Muscle of leg (tissue), 11 donors: ENCODE measurements around the gene RAD51B. TPM values are rescaled to one million over a fixed set of nuclear protein-coding genes. Genes with fewer than 3 reads are reported as not detected.

ENCODE experiments used
- DNase-seq: peaks from one replicate; pipeline ENCODE4 v3.0.0; 2013
- H3K27ac ChIP-seq: one replicate; pipeline ENCODE4 v1.5.1; 2013; ENCODE audit warnings: mild to moderate bottlenecking, low read length, control low read depth
- H3K27me3 ChIP-seq: one replicate; pipeline ENCODE4 v1.6.1; 2013; ENCODE audit warnings: low read length; ENCODE audit not compliant: control insufficient read depth, insufficient read depth
- H3K36me3 ChIP-seq: one replicate; pipeline ENCODE4 v1.6.1; 2013; ENCODE audit warnings: low read length; ENCODE audit not compliant: control insufficient read depth, insufficient read depth
- H3K4me1 ChIP-seq: one replicate; pipeline ENCODE4 v1.6.1; 2013; ENCODE audit warnings: low read length; ENCODE audit not compliant: control insufficient read depth, insufficient read depth
- H3K4me3 ChIP-seq: one replicate; pipeline ENCODE4 v1.5.1; 2013; ENCODE audit warnings: low read length, control low read depth
- H3K9me3 ChIP-seq: replicated peaks from 2 replicates; pipeline ENCODE4 v1.6.1; 2013; ENCODE audit warnings: low read depth, low read length; ENCODE audit not compliant: control insufficient read depth
- WGBS: methylation state at CpG from one replicate; pipeline ENCODE4 v1.1.5; 2013; ENCODE audit warnings: missing lambda C conversion rate; ENCODE audit not compliant: insufficient coverage; 5-methylcytosine and 5-hydroxymethylcytosine counted together
- polyA plus RNA-seq, 8 donors: library from polyadenylated mRNA; unstranded; fragments of 120-200 nt; gene quantifications; one replicate each; pipeline versions ENCODE4 v1.2.1 to v1.2.3, GENCODE V29; 2013; ENCODE audit warnings: inconsistent platforms in 1 of 8, low replicate concordance in 1 of 8; ENCODE audit not compliant: insufficient read length in 8 of 8, insufficient read depth in 1 of 8
- total RNA-seq: library from RNA; stranded (reverse); fragments of 120-200 nt; gene quantifications from one replicate; pipeline ENCODE4 v1.2.4, GENCODE V29; 2013

RAD51B gene
- total and polyA plus RNA-seq, 9 donors, result 6.0 to 16.5 (median 7.2) TPM

DNA sequence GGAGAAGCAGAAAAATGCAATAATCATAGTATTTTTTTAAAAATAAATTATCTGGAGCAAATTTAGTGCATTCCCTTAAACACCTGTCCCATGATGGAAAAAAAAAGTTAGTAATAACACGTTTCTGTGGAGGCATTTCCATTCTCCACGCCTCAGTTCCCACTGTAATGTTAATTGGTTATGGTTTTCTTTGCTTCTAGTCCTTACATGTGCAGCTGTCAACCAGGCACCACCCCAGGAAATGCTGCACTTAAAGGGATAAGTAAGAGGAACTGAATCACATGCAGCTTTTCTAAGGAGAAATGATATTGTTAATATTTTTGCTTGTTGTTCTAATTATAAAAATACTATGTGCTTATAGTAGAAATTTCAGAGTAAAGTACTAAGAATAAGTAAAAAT, 733.0 kb downstream of the RAD51B start:
- WGBS, result no CpG with 5 or more reads among the region's 2 CpGs
- no peak overlapping the region for H3K4me3 ChIP-seq
- peak overlapping the region; percentile 86 for H3K27ac ChIP-seq
- no peaks in the 10 kb centered on the region for H3K27me3 ChIP-seq
- peaks cover 3% of the 10 kb centered on the region for H3K9me3 ChIP-seq
- peaks cover 79% of the 10 kb centered on the region for H3K4me1 ChIP-seq
- DNase-seq, result peak; percentile 91
- H3K36me3 ChIP-seq, result no peaks in the 10 kb centered on the region

GRCh38 chr14:68553311-68553710, 733.7 kb downstream of the RAD51B start:
- WGBS, result 16% methylated on average over 3 of the region's 3 CpGs
- Histone ChIP-seq H3K9me3 (peaks cover 3% of the 10 kb centered on the region), H3K4me3 (no peak overlapping the region), H3K27me3 (no peaks in the 10 kb centered on the region), H3K4me1 (peaks cover 72% of the 10 kb centered on the region), H3K36me3 (no peaks in the 10 kb centered on the region), H3K27ac (peak overlapping the region; percentile 86)
- DNase-seq, result peak; percentile 87

GRCh38 chr14:68554231-68554630, 734.7 kb downstream of the RAD51B start:
- Histone ChIP-seq H3K9me3 (peaks cover 3% of the 10 kb centered on the region), H3K36me3 (no peaks in the 10 kb centered on the region), H3K4me3 (no peak overlapping the region), H3K4me1 (peaks cover 63% of the 10 kb centered on the region), H3K27ac (peak overlapping the region; percentile 74), H3K27me3 (no peaks in the 10 kb centered on the region)
- no peak for DNase-seq
- WGBS, result 77% methylated on average over 2 of the region's 4 CpGs

- Histone ChIP-seq H3K9me3 (peaks cover 3% of the 10 kb centered on the region), H3K4me3 (no peak overlapping the region), H3K27me3 (no peaks in the 10 kb centered on the region), H3K4me1 (peaks cover 52% of the 10 kb centered on the region), H3K27ac (no peak overlapping the region), H3K36me3 (no peaks in the 10 kb centered on the region)
- no peak for DNase-seq
- 87% methylated on average over 4 of the region's 4 CpGs for WGBS
These were observed 736.7 kb downstream of the RAD51B start for GRCh38 chr14:68556253-68556652.

DNA sequence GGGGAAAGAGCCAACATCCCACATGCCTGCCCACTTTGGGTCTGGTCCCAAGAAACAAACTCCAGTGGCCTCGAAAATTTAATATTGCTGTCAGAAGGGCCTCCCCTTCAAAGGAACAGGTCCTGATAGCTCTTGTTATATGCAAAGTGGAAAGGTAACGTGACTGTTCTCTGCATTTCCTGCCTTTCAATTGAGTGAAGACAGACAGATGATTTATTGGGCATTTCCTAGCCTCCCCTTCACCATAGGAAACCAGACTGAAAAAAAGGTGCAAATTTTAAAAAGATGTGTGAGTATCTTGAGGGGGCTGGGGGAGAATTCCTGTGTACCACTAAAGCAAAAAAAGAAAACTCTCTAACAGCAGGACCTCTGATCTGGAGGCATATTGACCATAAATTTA, 738.1 kb downstream of the RAD51B start:
- Histone ChIP-seq H3K9me3 (peaks cover 3% of the 10 kb centered on the region), H3K4me1 (peaks cover 52% of the 10 kb centered on the region), H3K4me3 (no peak overlapping the region), H3K27ac (no peak overlapping the region), H3K27me3 (no peaks in the 10 kb centered on the region), H3K36me3 (no peaks in the 10 kb centered on the region)
- WGBS, result no CpG with 5 or more reads among the region's 2 CpGs
- no peak for DNase-seq

- peaks cover 54% of the 10 kb centered on the region for H3K4me1 ChIP-seq
- no peaks in the 10 kb centered on the region for H3K36me3 ChIP-seq
- WGBS, result 79% methylated on average over 10 of the region's 11 CpGs
- peaks cover 1% of the 10 kb centered on the region for H3K9me3 ChIP-seq
- no peak overlapping the region for H3K4me3 ChIP-seq
- no peaks in the 10 kb centered on the region for H3K27me3 ChIP-seq
- no peak for DNase-seq
- no peak overlapping the region for H3K27ac ChIP-seq
These were observed 738.5 kb downstream of the RAD51B start for GRCh38 chr14:68558096-68558495.

- Histone ChIP-seq H3K4me3 (no peak overlapping the region), H3K27me3 (no peaks in the 10 kb centered on the region), H3K27ac (no peak overlapping the region), H3K4me1 (peaks cover 58% of the 10 kb centered on the region), H3K9me3 (no peaks in the 10 kb centered on the region), H3K36me3 (no peaks in the 10 kb centered on the region)
- 100% methylated on average over 2 of the region's 5 CpGs for WGBS
- DNase-seq, result no peak
These were observed 740.4 kb downstream of the RAD51B start for GRCh38 chr14:68559949-68560348.

DNA sequence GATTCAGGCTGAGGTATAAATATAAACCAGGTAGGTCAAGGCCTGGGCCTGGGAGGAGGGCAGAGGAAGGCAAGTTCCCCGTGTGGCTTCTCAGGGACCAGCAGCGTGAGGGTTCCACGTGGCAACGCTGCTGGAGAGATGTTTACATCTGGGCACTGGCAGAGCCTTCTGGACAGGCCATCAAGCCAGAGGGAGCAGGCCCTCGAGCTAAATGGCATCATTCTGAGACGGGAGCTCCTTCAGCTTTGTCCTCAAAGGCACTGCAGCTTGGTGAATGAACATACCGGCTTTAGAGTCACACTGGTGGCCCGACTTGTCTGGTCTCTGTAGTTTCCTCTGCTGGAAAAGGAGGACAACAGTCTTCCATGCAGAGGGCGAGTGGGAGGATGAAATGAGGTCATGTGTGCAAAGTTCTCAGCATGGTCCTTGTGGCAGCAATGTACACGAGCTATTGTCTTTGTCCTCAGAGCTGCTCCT, 742.0 kb downstream of the RAD51B start:
- H3K4me1 ChIP-seq, result peaks cover 60% of the 10 kb centered on the region
- H3K27me3 ChIP-seq, result no peaks in the 10 kb centered on the region
- 71% methylated on average over 8 of the region's 10 CpGs for WGBS
- H3K4me3 ChIP-seq, result no peak overlapping the region
- DNase-seq, result no peak
- H3K36me3 ChIP-seq, result no peaks in the 10 kb centered on the region
- peak overlapping the region; percentile 4 for H3K27ac ChIP-seq
- H3K9me3 ChIP-seq, result no peaks in the 10 kb centered on the region

GRCh38 chr14:68562911-68563250, 743.3 kb downstream of the RAD51B start:
- no peak for DNase-seq
- WGBS, result 82% methylated on average over 9 of the region's 9 CpGs
- peaks cover 58% of the 10 kb centered on the region for H3K4me1 ChIP-seq
- H3K4me3 ChIP-seq, result no peak overlapping the region
- H3K9me3 ChIP-seq, result no peaks in the 10 kb centered on the region
- no peaks in the 10 kb centered on the region for H3K27me3 ChIP-seq
- H3K36me3 ChIP-seq, result no peaks in the 10 kb centered on the region
- peak overlapping the region; percentile 74 for H3K27ac ChIP-seq

DNA sequence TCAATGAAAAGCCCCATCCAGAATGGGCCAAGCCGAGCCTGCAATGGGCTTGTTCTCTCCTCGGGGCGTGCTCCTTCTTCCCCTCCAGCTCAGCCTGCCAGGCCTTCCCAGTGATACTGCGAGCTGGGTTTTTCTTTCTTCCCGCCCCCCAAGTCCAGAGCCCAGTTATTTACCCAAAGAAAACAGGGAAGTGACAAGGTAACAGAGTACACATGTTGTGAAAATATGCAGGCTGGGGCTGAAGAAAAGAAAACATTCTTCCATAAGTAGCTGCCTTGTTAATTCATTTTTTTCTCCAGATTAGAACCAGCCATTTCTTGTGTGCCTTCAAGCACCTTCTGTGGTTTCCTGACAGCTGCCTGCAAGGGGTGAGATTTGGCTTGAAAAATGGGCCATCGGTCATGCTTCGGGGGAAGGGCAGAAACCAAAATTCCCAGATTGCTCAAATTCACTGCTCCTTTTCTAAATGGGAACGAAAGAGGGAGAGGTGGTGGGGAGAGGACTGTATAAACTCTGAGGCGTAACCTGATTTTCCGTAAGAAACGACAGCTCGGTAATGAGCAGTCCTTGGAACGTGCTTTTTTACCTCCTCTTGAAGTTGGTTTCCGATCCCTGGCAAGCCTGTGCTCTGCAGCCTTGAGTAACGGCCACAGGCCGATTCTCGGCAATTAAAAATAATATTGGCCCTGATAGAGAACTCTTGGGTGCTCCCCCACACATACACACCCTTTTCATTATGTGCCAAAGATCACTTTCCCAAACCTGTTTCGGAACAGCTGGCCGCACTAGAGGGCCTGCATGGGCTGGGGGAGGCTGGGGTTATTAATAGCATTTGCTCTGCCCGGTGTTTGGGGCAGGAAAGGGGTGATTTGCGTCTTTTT, 743.9 kb downstream of the RAD51B start:
- no peaks in the 10 kb centered on the region for H3K36me3 ChIP-seq
- no peak overlapping the region for H3K4me3 ChIP-seq
- DNase-seq, result peak; percentile 82
- no peaks in the 10 kb centered on the region for H3K9me3 ChIP-seq
- peaks cover 58% of the 10 kb centered on the region for H3K4me1 ChIP-seq
- peak overlapping the region; percentile 74 for H3K27ac ChIP-seq
- 26% methylated on average over 6 of the region's 21 CpGs for WGBS
- no peaks in the 10 kb centered on the region for H3K27me3 ChIP-seq
